GM12872 (cell line): ENCODE data around the gene OR51F2.

Experiments used
- CTCF ChIP-seq: IDR thresholded peaks from 3 replicates; pipeline ENCODE4 v1.5.1; 2011; ENCODE audit warnings: low read depth, mild to moderate bottlenecking, low read length, moderate library complexity; ENCODE audit not compliant: insufficient read depth

OR51F2 gene

GRCh38 chr11:4821021-4821420 lies at the start of gene OR51F2:
Gene OR51F2, plus strand, starts transcription at chr11:4821321. Its CDS starts 101 bp downstream, at chr11:4821422.
- TF ChIP-seq CTCF, result no peak

GRCh38 chr11:4782454-4782853 lies 38.7 kb upstream of the OR51F2 start:
- no peak for TF ChIP-seq CTCF

GRCh38 chr11:4797206-4797605 lies 23.9 kb upstream of the OR51F2 start:
- TF ChIP-seq CTCF, result no peak

GRCh38 chr11:4798427-4799183 lies 22.5 kb upstream of the OR51F2 start:
- TF ChIP-seq CTCF, result no peak

- TF ChIP-seq CTCF, result no peak
These were observed 16.8 kb upstream of the OR51F2 start, which contains the start of gene OR52R1 for GRCh38 chr11:4804280-4804679. Gene OR52R1, minus strand, starts transcription at chr11:4804380. Its CDS starts 0 bp downstream, at chr11:4804380.

GRCh38 chr11:4808476-4808875 lies 12.6 kb upstream of the OR51F2 start:
- TF ChIP-seq CTCF, result no peak

GRCh38 chr11:4809246-4809645 lies 11.9 kb upstream of the OR51F2 start:
- TF ChIP-seq CTCF, result no peak
